Measurements from ENCODE around the gene DLX2. TPM values are rescaled to one million over a fixed set of nuclear protein-coding genes. Genes with fewer than 3 reads are reported as not detected.
"Not testable (repeated sequence)": the region's sequence is repeated elsewhere in the genome, so short reads cannot be mapped to it uniquely, and the experiment has no call there.

Gene DLX2
- total RNA-seq, 1 donor from 2014 or later, result 0.27 TPM

DNA sequence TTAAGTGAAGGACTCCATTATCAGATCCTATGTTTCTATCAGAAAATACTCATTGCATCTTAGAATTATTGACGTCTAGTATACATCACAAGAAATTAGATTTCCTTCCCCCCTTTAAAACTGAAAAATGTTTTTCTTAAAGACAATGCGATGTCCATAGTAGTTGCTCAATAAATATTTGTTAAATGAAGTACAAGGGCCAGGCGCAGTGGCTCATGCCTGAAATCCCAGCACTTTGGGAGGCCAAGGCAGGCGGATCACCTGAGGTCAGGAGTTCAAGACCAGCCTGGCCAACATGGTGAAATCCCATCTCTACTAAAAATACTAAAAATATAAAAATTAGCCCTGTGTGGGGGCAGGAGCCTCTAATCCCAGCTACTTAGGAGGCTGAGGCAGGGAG is 34.8 kb downstream of the DLX2 start:
- intact Hi-C loops (cut with DNase I); ATAC-seq; DNase-seq (ENCODE audit: low spot score): not testable (repeated sequence)

DNA sequence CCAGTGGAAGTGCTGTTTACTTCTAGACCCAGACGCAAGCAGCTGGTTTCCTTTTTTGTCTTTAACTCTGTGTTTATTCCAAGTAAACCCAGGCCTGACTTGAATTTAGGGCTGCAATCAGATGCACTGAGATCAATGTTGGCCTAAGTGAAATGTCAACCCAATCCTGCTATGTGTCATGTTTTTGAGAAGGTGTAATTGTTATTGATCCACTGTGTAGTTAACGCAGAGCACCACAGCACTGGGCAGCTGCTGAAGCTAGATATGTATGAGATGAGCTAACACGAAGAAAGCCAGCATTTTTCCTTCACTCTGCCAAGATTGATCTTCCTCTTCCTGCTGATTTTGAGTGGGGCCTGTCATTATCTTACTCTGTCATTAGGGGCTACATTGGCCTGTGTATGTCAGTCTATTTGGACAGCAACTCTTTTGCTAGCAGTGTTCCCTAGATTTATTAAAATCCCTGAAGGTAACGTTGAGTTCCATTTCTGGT is 36.3 kb downstream of the DLX2 start:
- DNase-seq (ENCODE audit: low spot score), result no peak

DNA sequence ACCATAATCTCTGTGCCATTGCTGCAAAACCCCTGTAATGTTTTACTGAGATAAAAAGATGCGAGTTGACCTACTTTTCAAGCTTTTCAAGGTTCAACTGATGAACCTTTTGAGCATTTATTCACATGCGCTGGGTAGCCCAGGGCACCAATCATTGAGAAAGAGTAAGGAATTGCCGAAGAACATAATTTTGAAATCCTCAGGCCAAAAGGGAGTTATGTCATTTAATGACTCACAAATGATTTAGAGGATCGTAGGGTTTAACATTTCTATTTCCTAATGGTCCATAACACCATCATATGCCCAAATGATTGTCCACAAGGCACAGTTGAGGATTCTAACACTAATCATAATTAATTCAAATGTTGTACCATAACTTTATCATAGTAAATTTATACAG is 37.6 kb downstream of the DLX2 start:
- ATAC-seq (no peak), DNase-seq (ENCODE audit: low spot score) (no peak)
- intact Hi-C loops (cut with DNase I), result no loop called here

More for the DNA sequence above, 36.3 kb downstream of the DLX2 start:
- ATAC-seq, result no peak
- intact Hi-C loops (cut with DNase I), result no loop called here

DNA sequence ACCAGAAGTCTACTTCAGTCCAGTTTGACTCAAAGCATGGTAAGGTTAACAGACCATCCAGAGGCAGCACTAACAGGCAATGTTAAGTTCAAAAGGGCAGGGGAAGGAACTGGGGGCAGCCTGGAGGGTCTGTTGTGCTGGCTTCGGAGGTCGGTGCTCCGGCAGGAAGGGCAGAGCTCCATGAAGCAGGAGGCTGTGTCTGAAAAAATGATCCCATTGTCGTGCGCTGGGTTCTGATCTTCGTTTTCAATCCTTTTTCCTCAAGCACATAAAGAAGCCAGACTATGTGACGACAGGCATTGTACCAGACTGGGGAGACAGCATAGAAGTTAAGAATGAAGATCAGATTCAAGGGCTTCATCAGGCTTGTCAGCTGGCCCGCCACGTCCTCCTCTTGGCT is 39.3 kb downstream of the DLX2 start:
- DNase-seq (ENCODE audit: low spot score) (no peak), ATAC-seq (no peak)
- intact Hi-C loops (cut with DNase I), result no loop called here

DNA sequence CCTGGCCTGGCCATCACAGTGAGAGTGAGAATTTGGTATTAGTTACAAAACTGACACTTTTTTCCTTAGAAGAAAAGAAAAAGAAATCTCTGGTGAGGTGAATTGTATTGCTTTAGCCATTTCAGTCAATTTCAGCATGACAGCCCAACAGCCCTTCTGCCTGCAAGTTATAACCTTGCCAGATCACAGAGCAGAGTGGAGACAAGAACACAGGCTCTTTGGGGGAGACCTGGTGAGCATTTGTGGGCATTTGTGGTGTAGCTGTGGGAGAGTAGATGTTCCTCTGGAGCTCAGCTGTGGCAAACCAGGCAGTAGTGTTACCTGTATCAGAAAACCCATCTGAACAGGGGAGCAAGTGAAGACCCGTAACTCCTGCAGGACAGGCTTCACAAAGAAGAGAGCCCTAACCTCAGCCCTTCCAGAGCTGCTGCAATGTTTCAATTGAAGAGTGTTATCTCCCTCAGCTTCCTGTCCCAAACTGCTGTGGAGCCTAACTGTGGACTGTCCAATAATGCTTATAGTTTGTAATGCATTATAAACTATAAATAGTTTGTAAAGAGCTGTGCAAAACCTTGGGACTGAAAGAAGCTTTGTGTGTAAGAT is 40.2 kb downstream of the DLX2 start:
- intact Hi-C loops (cut with DNase I), result no loop called here
- ATAC-seq, result no peak
- DNase-seq (ENCODE audit: low spot score), result no peak

DNA sequence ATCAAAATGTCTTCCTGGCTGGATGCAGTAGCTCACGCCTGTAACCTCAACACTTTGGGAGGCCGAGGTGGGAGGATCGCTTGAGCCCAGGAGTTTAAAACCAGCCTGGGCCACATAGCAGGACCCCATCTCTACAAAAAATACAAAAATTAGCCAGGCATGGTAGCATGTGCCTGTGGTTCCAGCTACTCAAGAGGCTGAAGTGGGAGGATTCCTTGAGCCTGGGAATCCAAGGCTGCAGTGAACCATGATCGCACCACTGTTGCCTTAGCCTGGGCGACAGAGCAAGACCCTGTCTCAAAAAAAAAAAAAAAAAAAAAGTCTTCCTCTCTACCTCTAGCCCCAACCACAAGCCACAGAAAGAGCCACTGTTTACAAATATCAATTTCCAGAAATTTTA is 42.6 kb downstream of the DLX2 start:
- ATAC-seq; DNase-seq (ENCODE audit: low spot score); intact Hi-C loops (cut with DNase I): not testable (repeated sequence)

DNA sequence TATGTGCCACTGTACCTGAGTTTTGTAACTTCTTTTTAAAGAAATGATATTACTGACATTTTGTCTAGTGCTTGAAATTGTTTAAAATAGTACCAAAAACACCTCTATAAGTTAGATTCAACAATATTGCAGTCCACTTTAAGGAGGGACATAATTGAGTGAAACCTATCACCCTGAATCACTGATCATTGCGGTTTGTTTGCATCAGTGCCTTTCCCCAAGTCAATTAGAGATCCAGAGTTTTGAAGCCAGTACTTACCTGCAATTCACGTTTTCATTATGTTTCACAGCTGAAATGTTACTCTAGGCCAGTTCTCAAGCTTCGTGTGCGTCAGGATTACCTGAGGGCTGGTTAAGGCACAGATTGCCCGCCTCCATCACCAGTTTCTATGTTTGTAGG is 44.0 kb downstream of the DLX2 start:
- ATAC-seq (no peak), DNase-seq (ENCODE audit: low spot score) (no peak)
- intact Hi-C loops (cut with DNase I), result loop anchor here (10.0 kb wide), 1 partner anchor 1306 kb away; no protein-coding TSS in a partner anchor

DNA sequence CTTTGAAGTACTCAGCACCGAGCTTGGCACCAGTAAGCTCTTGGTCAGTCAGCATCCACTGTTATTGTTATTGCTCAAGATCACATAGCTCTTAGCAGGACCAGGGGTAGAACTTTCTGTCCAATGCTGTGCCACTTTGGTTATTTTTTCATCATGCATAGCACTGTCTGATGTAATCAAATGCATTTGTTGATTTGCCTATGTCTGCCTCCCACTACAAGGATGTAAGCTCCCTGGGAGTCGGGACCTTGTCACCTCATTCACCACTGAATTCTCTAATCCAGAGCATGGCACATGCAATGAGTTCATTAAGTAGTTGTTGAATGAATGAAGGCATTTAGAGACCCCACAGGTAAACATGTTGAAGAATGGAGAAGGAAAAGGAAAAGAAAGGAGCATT is 46.4 kb downstream of the DLX2 start:
- intact Hi-C loops (cut with DNase I), result loop anchor here (10.0 kb wide), 1 partner anchor 1309 kb away; no protein-coding TSS in a partner anchor
- ATAC-seq (no peak), DNase-seq (ENCODE audit: low spot score) (no peak)

DNA sequence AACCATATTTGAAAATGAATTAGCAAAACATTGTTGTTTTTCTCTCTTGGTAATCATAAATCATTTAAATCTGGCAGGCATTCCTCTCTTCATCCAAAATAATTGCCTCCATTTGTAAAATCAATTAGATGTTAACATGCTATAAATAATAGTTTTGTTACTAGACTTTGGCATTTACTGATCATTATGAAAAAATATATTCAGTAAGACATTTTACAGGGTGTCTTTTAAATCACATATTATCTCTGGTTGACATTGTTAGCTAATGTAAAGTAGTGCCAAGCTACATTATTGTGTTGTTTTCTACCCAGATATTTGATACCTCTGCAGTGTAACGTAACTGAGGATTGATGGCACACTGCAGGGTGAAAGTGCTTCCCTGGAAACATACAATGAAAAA is 49.2 kb downstream of the DLX2 start:
- intact Hi-C loops (cut with DNase I), result loop anchor here (10.0 kb wide), 1 partner anchor 1311 kb away; no protein-coding TSS in a partner anchor
- DNase-seq (ENCODE audit: low spot score) (no peak), ATAC-seq (no peak)

DNA sequence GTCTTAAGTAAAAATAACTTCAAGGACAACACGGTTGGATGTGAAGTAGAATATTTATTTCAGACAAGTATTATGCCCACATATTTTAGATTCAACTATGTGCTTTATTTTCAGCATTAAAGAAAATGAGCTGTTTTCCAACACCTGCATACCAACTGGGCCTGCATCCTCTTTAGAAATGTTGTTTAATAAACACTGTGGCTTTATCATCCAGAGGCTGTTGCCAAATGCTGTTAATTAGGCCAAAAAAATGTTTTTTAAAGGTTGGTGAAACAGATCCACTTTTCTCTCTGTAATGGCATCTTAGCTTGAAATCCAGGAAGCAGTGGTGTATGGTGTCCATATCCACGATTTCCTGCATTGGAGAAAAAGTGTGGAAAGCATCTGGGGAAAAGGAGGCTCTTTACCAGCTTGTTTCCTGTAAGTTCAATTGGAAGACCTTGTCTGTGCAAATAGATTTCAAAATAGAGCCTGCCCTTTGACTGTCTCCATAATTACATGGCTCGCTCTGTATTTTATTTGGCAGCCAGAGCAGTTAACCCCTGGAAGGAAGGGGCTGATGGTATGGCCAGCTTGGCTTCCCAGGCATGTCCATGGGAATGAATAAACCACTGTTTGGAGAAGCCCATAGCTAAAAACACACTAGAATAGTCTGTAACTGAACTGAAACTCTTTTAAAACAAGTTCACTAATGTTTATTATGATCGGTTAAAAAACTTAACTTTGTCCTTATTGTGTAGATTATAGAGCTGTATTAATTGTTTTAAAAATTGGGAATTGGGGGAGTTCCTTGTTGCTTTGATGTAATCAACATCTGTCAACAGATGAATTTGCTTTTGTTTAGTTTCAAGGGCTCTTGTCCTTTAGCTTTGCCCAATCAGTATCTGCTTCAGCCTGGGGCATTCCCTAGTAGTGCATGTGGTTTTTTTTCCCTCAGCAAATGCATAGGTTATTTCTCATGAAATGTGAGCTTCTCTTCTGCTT is 50.4 kb downstream of the DLX2 start:
- ATAC-seq, result no peak
- DNase-seq (ENCODE audit: low spot score), result no peak
- intact Hi-C loops (cut with DNase I), result loop anchor here (10.0 kb wide), 1 partner anchor 1313 kb away; no protein-coding TSS in a partner anchor

DNA sequence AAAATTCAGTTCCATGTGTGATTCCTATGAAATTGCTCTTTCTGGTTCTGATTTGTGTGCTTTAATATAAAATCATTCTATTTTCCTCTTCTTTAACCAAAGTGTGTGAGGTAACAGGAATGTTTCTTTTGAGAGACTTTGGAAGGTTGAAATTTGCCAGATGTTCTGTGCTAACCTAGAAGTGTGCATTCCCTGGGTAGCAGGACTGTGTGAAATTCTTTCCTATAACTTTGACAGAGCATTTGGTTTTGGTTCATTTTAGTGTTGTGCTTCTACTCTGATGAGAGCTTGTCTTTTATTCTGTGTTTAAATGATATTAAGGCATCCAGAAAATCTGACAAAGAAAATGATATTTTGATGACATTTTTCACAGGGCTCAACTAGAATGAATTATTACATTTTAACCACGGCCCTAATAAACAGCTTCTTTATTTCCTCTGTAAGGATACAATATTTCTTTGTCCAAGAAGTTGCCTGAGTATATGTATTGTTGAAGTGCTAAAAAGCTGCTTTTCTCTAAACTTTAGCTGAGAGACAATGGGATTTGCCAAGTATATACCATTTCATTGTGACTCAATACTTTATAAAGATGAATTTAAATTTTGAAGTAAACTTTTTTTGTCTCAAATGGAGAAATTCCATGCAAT is 52.1 kb downstream of the DLX2 start:
- DNase-seq (ENCODE audit: low spot score) (no peak), ATAC-seq (no peak)
- intact Hi-C loops (cut with DNase I), result loop anchor here (10.0 kb wide), 1 partner anchor 1314 kb away; no protein-coding TSS in a partner anchor

DNA sequence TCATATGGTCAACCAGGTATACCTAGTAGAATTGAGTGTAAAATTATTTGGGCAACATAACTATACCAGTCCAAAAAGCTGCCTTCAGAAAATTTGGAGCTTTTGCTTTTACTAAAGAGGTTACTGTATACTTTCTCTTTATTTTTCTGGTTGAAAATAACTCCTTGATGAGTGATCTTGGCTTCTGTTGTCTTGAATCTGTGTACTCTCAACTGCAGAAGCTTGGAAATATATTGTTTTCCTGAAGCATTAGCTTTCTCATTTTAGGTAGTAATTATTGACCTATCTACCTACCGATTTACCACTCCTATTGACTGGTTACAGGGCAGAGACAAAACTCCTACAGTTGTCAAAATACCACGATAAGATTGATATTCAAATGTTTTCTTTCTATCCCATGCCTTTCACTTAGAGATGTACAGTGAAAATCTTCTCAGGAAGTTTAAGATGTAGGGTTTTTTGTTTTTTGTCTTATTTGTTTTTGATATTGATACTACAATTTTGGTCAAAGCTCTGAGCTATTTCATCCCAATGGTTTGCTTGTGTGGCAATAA is 53.1 kb downstream of the DLX2 start:
- DNase-seq (ENCODE audit: low spot score) (no peak), ATAC-seq (no peak)
- intact Hi-C loops (cut with DNase I), result loop anchor here (10.0 kb wide), 1 partner anchor 1315 kb away; no protein-coding TSS in a partner anchor

Other genes with a start within 250 kb of the DLX2 start
- gene SLC25A12, start 208.7 kb downstream of the DLX2 start, total RNA-seq, result 23.2 TPM
- gene HAT1, start 180.4 kb downstream of the DLX2 start, total RNA-seq, result 32.9 TPM
- 12.6 TPM for gene METAP1D, start 102.9 kb downstream of the DLX2 start, total RNA-seq
- gene DLX1, start 17.4 kb downstream of the DLX2 start, total RNA-seq, result 0.94 TPM

Data from sciatic nerve (tissue), 2 donors.